ENCODE results near the gene CARD10. TPM values are rescaled to one million over a fixed set of nuclear protein-coding genes. Genes with fewer than 3 reads are reported as not detected.

Gene CARD10
- total RNA-seq, 1 experiment from 2014 or later: 26.5 TPM

- peak in 1 of 2 experiments; percentile 59 for DNase-seq
- H3K4me1 Mint-ChIP-seq (ENCODE audit: low read depth, unreplicated experiment): peaks cover under 1% of the 10 kb centered on the region
- H3K27me3 Mint-ChIP-seq (ENCODE audit: insufficient read depth, unreplicated experiment): no peaks in the 10 kb centered on the region
- POLR2A ChIA-PET: no interaction called here
- H3K4me3 ChIP-seq (ENCODE audit: low read depth, low read length): no peak overlapping the region
- H3K27me3 ChIP-seq (replicated peaks; ENCODE audit: control insufficient read depth, insufficient read depth, low read length): no peaks in the 10 kb centered on the region
- no peaks in the 10 kb centered on the region for H3K9me3 Mint-ChIP-seq (ENCODE audit: unreplicated experiment)
- H3K4me3 Mint-ChIP-seq (ENCODE audit: unreplicated experiment): no peak overlapping the region
- peak overlapping the region; percentile 18 for H3K27ac Mint-ChIP-seq (ENCODE audit: unreplicated experiment)
- peak; percentile 20 to 31 for TF ChIP-seq CTCF (IDR thresholded peaks at IDR 0.05; ENCODE audit: insufficient read depth in 1 of 2, low read depth in 1 of 2, low read length in 1 of 2, severe bottlenecking in 1 of 2, unreplicated experiment in 1 of 2)
- H3K36me3 ChIP-seq (ENCODE audit: control insufficient read depth, insufficient read depth, low read length): peaks cover 5% of the 10 kb centered on the region
- peaks cover under 1% of the 10 kb centered on the region; the same call in 1 of the 2 replicates for H3K4me1 ChIP-seq
- H3K36me3 Mint-ChIP-seq (ENCODE audit: insufficient read depth, unreplicated experiment): peaks cover 30% of the 10 kb centered on the region
- intact Hi-C loops (cut with micrococcal nuclease; ENCODE audit: unreplicated experiment): no loop called here
- no peaks in the 10 kb centered on the region for H3K9me3 ChIP-seq
- CTCF ChIA-PET: no interaction called here
- no TSS peak for BruUV-seq (replicated peaks)
Measured at GRCh38 chr22:37492428-37493344, 26.5 kb downstream of the CARD10 start.

GRCh38 chr22:37491559-37492427 is 27.4 kb downstream of the CARD10 start:
- no peak for TF ChIP-seq CTCF (IDR thresholded peaks at IDR 0.05; ENCODE audit: insufficient read depth in 1 of 2, low read depth in 1 of 2, low read length in 1 of 2, severe bottlenecking in 1 of 2, unreplicated experiment in 1 of 2)
- Histone ChIP-seq H3K4me1 (peaks cover 9% of the 10 kb centered on the region), H3K36me3 (ENCODE audit: control insufficient read depth, insufficient read depth, low read length) (peaks cover 5% of the 10 kb centered on the region), H3K27me3 (replicated peaks; ENCODE audit: control insufficient read depth, insufficient read depth, low read length) (no peaks in the 10 kb centered on the region), H3K9me3 (no peaks in the 10 kb centered on the region), H3K4me3 (ENCODE audit: low read depth, low read length) (no peak overlapping the region)
- Mint-ChIP-seq H3K27me3 (ENCODE audit: insufficient read depth, unreplicated experiment) (no peaks in the 10 kb centered on the region), H3K27ac (ENCODE audit: unreplicated experiment) (no peak overlapping the region), H3K36me3 (ENCODE audit: insufficient read depth, unreplicated experiment) (peaks cover 36% of the 10 kb centered on the region), H3K4me1 (ENCODE audit: low read depth, unreplicated experiment) (peaks cover 9% of the 10 kb centered on the region), H3K9me3 (ENCODE audit: unreplicated experiment) (no peaks in the 10 kb centered on the region), H3K4me3 (ENCODE audit: unreplicated experiment) (no peak overlapping the region)
- POLR2A ChIA-PET: no interaction called here
- CTCF ChIA-PET: interaction anchor here (0.8 kb wide), 1 partner anchor 19 kb away, joined by 3 read pairs; no protein-coding TSS in a partner anchor
- BruUV-seq (replicated peaks): no TSS peak
- intact Hi-C loops (cut with micrococcal nuclease; ENCODE audit: unreplicated experiment): no loop called here
- DNase-seq: no peak

- Histone ChIP-seq H3K36me3 (ENCODE audit: control insufficient read depth, insufficient read depth, low read length) (peaks cover 3% of the 10 kb centered on the region), H3K9me3 (no peaks in the 10 kb centered on the region), H3K4me3 (ENCODE audit: low read depth, low read length) (no peak overlapping the region), H3K4me1 (peaks cover 14% of the 10 kb centered on the region), H3K27me3 (replicated peaks; ENCODE audit: control insufficient read depth, insufficient read depth, low read length) (no peaks in the 10 kb centered on the region)
- ChIA-PET POLR2A (no interaction called here), CTCF (interaction anchor here (0.8 kb wide), 1 partner anchor 19 kb away, joined by 3 read pairs; no protein-coding TSS in a partner anchor)
- no peak overlapping the region for H3K27ac Mint-ChIP-seq (ENCODE audit: unreplicated experiment)
- DNase-seq: no peak
- H3K4me1 Mint-ChIP-seq (ENCODE audit: low read depth, unreplicated experiment): peaks cover 12% of the 10 kb centered on the region
- no peaks in the 10 kb centered on the region for H3K9me3 Mint-ChIP-seq (ENCODE audit: unreplicated experiment)
- intact Hi-C loops (cut with micrococcal nuclease; ENCODE audit: unreplicated experiment): no loop called here
- no TSS peak for BruUV-seq (replicated peaks)
- H3K27me3 Mint-ChIP-seq (ENCODE audit: insufficient read depth, unreplicated experiment): no peaks in the 10 kb centered on the region
- H3K36me3 Mint-ChIP-seq (ENCODE audit: insufficient read depth, unreplicated experiment): peaks cover 35% of the 10 kb centered on the region
- no peak for TF ChIP-seq CTCF (IDR thresholded peaks at IDR 0.05; ENCODE audit: insufficient read depth in 1 of 2, low read depth in 1 of 2, low read length in 1 of 2, severe bottlenecking in 1 of 2, unreplicated experiment in 1 of 2)
- no peak overlapping the region for H3K4me3 Mint-ChIP-seq (ENCODE audit: unreplicated experiment)
Measured at GRCh38 chr22:37491106-37491505, 28.1 kb downstream of the CARD10 start.
